Cardiac septum (tissue), 1 donor: ENCODE measurements around the gene SPPL2B. TPM values are rescaled to one million over a fixed set of nuclear protein-coding genes. Genes with fewer than 3 reads are reported as not detected.
"Not testable (repeated sequence)": the region's sequence is repeated elsewhere in the genome, so short reads cannot be mapped to it uniquely, and the experiment has no call there.

Experiments used
- DNase-seq: peaks from one replicate; pipeline ENCODE4 v3.0.0-alpha.2; 2020; ENCODE audit warnings: low spot score
- intact Hi-C: fragments of 100-400 bp; cut with DNase I; formaldehyde crosslinking; loops from one replicate; pipeline ENCODE4 v1.14.0; 2022
- long read RNA-seq: library from polyadenylated mRNA; unstranded; transcript quantifications from one replicate; pipeline ENCODE4 v2.0.0, GENCODE V29; 2021
- total RNA-seq: library from RNA; stranded (reverse); fragmentation: NEBNext Ultra II Directional; extraction: Animal tissue kit (Norgen Biotek cat#: 25700); gene quantifications from one replicate; pipeline ENCODE4 v1.2.1, GENCODE V29; 2021
- donor health status: DM: no; HTN: no; CAD: no.

The SPPL2B gene
- total RNA-seq: 27.4 TPM
- long read RNA-seq, transcript SPPL2B-209 (15 exons, 3,456 nt): major isoform, 10 of 55 reads
- long read RNA-seq, partial matches to known transcripts: 24 of 55 reads
- long read RNA-seq, other reads (novel, unspliced or antisense): 18 of 55 reads

DNA sequence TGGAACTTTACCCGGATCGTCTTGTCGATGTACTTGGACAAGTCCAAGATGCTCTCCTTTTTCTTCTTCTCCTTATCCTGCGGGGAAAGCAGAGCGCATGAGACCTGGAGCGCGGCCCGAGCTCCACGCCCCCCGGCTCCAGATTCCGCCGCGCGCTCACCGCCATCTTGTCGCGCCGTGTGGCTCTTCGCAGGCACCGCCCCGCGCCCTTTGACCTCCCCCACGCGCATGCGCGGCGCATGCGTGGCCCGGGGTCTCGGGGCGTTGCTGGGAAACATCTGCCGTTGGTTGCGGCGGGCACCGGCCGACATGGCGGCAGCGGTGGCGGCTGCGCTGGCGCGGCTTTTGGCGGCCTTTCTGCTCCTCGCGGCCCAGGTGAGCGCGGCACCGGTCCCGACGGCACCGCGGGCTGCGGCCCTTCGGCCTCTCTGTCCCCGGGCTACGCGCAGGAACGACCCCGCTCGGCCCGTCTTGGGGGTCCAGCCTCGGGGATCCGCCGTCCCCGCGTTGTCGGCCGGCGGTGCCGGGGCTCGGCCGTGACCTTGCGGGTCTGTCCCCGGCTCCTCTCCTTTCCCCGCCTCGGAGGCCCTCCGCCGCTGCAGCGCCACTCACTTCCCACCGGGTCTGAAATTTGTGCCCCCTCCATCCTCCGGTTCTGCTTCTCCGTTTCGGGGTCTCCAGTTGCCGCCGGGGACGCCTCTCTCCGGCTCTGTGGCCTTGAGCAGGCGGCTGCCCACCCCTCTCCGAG, at the start of gene SPPL2B, which contains the start of gene LSM7:
TSS of gene SPPL2B (plus strand) at position 284 of the 748 bp plus-strand sequence. CDS start at position 310, 26 bp downstream.
TSS of gene LSM7 (minus strand) at position 186 of the 748 bp plus-strand sequence. CDS start at position 166, 20 bp downstream.
- peak; percentile 95 for DNase-seq
- intact Hi-C loops: loop anchor here (5.0 kb wide), 1 partner anchor 166 kb away; the partner anchor contains the start of gene DOT1L

- intact Hi-C loops: no loop called here
- DNase-seq: no peak
Observed at GRCh38 chr19:2280633-2281264, 47.7 kb upstream of the SPPL2B start.

DNA sequence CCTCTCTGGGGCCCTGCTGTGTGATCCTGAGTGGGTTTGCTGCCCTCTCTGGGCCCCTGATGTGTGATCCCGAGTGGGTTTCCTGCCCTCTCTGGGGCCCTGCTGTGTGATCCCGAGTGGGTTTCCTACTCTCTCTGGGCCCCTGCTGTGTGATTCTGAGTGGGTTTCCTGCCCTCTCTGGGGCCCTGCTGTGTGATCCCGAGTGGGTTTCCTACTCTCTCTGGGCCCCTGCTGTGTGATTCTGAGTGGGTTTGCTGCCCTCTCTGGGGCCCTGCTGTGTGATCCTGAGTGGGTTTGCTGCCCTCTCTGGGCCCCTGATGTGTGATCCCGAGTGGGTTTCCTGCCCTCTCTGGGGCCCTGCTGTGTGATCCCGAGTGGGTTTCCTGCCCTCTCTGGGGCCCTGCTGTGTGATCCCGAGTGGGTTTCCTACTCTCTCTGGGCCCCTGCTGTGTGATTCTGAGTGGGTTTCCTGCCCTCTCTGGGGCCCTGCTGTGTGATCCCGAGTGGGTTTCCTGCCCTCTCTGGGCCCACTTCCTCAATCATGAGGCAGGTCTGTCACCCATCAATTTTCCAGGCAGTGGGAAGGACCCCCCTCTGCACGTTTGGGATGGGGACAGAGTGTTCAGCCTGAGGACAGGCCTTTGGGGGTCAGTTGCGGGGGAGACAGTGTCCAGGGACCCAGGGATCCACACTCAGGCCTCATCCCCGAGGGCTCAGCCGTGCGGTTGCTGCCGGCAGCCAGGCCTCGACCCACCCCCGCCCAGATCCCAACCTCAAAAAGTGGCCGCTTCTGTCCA, 47.0 kb upstream of the SPPL2B start:
- intact Hi-C loops, DNase-seq: not testable (repeated sequence)

DNA sequence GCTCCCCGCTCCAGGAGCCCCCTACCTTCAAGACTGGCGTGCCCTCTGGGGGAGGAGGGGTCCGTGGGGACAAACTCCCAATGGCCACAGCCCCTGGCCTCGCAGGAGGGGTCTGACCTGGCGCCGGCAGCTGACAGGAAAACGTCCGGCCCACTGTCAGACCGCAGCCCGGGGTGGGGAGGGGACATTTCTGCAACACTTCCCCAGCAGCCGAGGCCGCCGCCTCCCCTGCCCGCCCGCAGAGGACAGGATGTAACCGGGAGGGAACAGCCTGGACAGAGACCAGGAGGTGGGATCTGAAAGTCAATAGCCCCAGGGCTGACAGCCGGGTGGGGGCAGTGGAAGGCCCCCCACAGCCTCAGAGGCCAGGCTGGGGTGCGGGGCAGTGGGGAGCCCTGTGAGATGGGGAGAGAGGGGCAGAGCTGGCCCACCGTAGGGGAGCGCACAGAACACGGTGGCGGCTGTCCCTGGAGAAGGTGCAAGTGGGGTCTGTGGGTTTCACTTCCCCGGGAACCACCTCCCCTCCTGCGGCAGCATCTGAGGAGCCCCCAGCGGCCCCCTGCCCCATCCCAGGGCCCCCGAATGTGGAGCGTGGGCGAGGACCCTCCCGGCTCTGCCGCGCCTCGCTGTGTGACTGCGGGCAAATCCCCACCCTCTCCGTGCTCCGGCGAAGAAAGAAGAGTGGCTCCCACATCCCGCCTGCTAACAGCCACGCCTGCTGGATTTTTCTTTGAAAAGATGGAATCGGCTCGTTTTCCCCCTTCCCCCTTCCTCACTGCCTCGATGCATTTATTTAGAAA, 46.2 kb upstream of the SPPL2B start, which contains the start of gene PEAK3:
TSS of gene PEAK3 (minus strand) at position 114 of the 800 bp plus-strand sequence. CDS start 1,244 bp downstream, outside the sequence.
- intact Hi-C loops: no loop called here

DNA sequence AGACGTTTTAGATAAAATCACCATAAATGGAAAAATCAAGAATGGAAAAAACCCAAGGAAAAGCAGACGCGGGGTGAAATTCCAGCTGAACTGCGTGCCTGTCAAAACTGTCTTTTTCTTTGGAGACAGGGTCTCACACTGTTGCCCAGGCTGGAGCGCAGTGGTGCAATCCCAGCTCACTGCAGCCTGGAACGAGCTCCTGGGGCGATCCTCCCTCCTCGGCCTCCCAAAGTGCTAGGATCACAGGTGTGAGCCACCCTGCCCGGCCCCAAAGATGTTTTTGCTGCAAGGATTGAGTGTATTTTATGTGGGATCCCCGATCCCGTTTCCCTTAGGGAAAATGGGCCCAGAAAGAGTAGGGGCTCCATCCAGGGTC, 45.6 kb upstream of the SPPL2B start:
- intact Hi-C loops: no loop called here
- no peak for DNase-seq

More for the DNA sequence above, 46.2 kb upstream of the SPPL2B start, which contains the start of gene PEAK3:
- DNase-seq: peak; percentile 96

- intact Hi-C loops: no loop called here
- no peak for DNase-seq
Observed at GRCh38 chr19:2283835-2284507, 44.5 kb upstream of the SPPL2B start.

DNA sequence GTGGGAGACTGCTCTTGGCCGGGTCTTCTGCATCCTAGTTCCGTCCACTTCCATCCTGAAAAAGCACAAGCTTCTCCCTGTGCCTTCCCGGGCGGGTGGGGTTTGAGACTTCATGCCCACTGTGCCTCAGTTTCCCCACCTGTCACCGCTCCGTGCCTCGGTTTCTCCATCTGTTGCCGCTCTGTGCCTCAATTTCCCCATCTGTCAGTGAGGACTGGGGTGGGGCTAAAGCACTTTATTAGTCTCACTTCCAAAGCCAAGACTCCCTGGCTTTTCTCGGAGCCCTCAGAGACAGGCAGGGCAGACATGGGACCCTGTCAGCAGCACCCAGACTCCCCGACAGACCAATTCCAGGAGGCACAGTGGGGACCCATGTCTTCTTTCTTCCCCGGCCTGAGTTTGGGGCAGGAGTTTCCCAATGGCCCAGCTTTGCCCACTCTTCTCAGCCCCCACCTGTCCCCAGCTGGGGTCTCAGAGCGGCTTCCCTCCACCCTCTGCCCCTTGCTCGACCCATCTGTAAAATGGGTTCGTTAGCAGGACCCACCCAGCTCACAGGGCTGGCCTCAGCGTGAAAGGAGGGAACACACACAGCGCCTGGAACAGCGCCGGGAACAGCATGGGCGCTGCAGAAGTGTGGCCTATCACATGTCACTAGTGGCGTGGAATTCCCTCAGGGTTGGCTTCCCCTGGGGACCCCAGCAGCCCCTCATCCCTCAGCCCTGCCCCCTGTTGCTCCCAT, 41.9 kb upstream of the SPPL2B start:
- intact Hi-C loops: no loop called here
- DNase-seq: no peak

- intact Hi-C loops: no loop called here
- no peak for DNase-seq
Observed at GRCh38 chr19:2287585-2288337, 40.7 kb upstream of the SPPL2B start.

GRCh38 chr19:2288338-2288817, 40.1 kb upstream of the SPPL2B start:
- intact Hi-C loops: no loop called here
- DNase-seq: no peak

DNA sequence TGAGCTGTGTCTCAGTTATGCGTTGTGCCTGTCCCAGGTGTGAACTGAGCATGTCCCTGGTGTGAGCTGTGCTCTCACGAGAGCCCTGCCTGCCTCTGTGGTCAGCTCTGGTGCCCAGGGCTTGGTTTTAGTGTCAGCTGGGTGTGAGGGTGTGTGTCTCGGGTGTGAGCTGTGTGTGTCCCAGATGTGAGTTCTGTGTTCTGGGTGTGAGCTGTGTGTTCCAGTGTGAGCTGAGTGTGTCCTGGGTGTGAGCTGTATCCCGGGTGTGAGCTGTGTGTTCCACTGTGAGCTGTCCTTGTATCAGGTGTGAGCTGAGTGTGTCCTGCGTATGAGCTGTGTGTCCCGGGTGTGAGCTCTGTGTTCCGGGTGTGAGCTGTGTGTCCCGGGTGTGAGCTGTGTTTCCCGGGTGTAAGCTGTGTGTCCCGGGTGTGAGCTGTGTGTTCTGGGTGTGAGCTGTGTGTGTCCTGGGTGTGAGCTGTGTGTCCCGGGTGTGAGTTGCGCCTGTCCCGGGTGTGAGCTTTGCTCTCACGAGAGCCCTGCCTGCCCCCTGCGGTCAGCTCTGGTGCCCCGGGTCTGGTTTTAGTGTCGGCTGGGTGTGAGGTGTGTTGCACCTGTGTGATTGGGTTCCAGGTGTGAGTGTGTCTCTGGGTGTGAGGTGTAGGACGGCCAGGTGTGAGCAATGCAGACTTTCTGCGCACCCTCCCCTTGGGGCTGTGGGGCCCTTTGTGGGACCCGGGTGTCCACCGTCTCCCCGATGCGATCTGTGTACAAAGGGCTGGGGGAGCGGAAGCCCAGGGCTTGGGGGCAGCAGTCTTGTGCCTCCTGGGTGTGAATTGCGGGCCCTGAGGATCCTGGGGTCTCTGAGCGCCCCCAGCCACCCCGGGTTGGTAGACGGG, 39.4 kb upstream of the SPPL2B start:
- intact Hi-C loops: no loop called here
- no peak for DNase-seq

- intact Hi-C loops: no loop called here
- DNase-seq: peak; percentile 88
Observed at GRCh38 chr19:2289714-2290435, 38.6 kb upstream of the SPPL2B start.

GRCh38 chr19:2290441-2291184, 37.9 kb upstream of the SPPL2B start:
- no peak for DNase-seq
- intact Hi-C loops: no loop called here

- DNase-seq: no peak
- intact Hi-C loops: no loop called here
Observed at GRCh38 chr19:2291185-2291751, 37.2 kb upstream of the SPPL2B start.

- DNase-seq: no peak
Observed at GRCh38 chr19:2294687-2295335, 33.7 kb upstream of the SPPL2B start.

More at GRCh38 chr19:2294687-2295335, 33.7 kb upstream of the SPPL2B start:
- intact Hi-C loops: no loop called here
